Chondrocyte (in vitro differentiated cells): ENCODE measurements around the gene ADCY3. TPM values are rescaled to one million over a fixed set of nuclear protein-coding genes. Genes with fewer than 3 reads are reported as not detected.
A peak's percentile ranks its signal among the peaks of the same experiment; 100 is the strongest.

Experiments used
- DNase-seq: peaks from one replicate; pipeline ENCODE4 v3.0.0; 2021; ENCODE audit warnings: mixed read lengths, low spot score
- H3K27ac Mint-ChIP-seq: one replicate; pipeline ENCODE4 v1.8.0; 2021; ENCODE audit warnings: mild to moderate bottlenecking, moderate library complexity, mixed read lengths; ENCODE audit not compliant: unreplicated experiment
- H3K27me3 Mint-ChIP-seq: 2 replicates; pipeline ENCODE4 v1.8.0; 2021; ENCODE audit warnings: low read depth, mixed read lengths
- H3K36me3 Mint-ChIP-seq: 2 replicates; pipeline ENCODE4 v1.8.0; 2021; ENCODE audit warnings: low read depth, mixed read lengths
- H3K4me1 Mint-ChIP-seq: 2 replicates; pipeline ENCODE4 v1.8.0; 2021; ENCODE audit warnings: low read depth, mild to moderate bottlenecking, mixed read lengths
- H3K4me3 Mint-ChIP-seq: one replicate; pipeline ENCODE4 v1.8.0; 2021; ENCODE audit warnings: mild to moderate bottlenecking, moderate library complexity, mixed read lengths; ENCODE audit not compliant: unreplicated experiment
- H3K9me3 Mint-ChIP-seq: 2 replicates; pipeline ENCODE4 v1.8.0; 2021; ENCODE audit warnings: low read depth, mixed read lengths
- total RNA-seq: library from RNA; stranded (reverse); gene quantifications from 3 replicates; pipeline ENCODE4 v1.2.1, GENCODE V29; 2021
- TF ChIP-seq, protein P1 (sequence below): fragments of 200-600 bp; sonication (generic); IDR thresholded peaks from 2 replicates; pipeline ENCODE4 v1.5.0; 2021; ENCODE audit warnings: antibody characterized with exemption, mild to moderate bottlenecking, moderate library complexity

Gene ADCY3
- total RNA-seq, 1 donor from 2014 or later = 69.3 TPM

GRCh38 chr2:24903161-24904103 lies 16.6 kb downstream of the ADCY3 start:
- Mint-ChIP-seq H3K27ac (no peak overlapping the region), H3K9me3 (no peaks in the 10 kb centered on the region), H3K27me3 (no peaks in the 10 kb centered on the region), H3K36me3 (peaks cover 11% of the 10 kb centered on the region), H3K4me1 (peaks cover 8% of the 10 kb centered on the region), H3K4me3 (no peak overlapping the region)
- TF ChIP-seq, protein P1, sequence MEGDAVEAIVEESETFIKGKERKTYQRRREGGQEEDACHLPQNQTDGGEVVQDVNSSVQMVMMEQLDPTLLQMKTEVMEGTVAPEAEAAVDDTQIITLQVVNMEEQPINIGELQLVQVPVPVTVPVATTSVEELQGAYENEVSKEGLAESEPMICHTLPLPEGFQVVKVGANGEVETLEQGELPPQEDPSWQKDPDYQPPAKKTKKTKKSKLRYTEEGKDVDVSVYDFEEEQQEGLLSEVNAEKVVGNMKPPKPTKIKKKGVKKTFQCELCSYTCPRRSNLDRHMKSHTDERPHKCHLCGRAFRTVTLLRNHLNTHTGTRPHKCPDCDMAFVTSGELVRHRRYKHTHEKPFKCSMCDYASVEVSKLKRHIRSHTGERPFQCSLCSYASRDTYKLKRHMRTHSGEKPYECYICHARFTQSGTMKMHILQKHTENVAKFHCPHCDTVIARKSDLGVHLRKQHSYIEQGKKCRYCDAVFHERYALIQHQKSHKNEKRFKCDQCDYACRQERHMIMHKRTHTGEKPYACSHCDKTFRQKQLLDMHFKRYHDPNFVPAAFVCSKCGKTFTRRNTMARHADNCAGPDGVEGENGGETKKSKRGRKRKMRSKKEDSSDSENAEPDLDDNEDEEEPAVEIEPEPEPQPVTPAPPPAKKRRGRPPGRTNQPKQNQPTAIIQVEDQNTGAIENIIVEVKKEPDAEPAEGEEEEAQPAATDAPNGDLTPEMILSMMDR = no peak
- DNase-seq = peak; percentile 55

DNA sequence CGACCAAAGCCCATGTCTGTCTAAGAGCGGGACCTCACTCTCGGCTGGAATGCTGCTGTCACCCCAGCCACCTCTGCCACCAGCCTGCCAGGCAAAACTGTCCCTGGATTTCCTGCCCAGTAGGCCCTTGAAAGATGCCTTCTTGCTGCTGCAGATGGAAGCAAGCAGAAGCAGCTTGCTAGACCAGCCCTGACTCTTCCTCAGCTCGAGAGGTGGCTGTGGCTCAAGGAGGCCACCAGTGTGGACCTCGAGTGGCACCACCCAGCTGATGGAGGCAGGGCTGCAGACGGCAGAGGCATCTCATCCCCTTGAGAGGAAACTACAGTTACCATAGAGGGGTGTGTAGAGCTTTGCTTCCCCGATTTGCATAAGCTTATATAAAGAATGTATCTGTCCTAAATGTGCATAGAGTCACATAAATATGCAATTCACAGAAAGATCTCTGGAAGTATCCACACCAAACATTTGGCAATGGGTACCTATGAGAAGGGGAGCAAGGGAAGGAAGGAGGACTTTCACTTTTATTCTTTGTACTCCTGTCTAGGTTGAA lies 20.6 kb downstream of the ADCY3 start:
- peak; percentile 60 for DNase-seq
- peaks cover 22% of the 10 kb centered on the region for H3K9me3 Mint-ChIP-seq
- TF ChIP-seq, protein P1 = no peak
- H3K27ac Mint-ChIP-seq = no peak overlapping the region
- no peak overlapping the region for H3K4me3 Mint-ChIP-seq
- H3K36me3 Mint-ChIP-seq = peaks cover 37% of the 10 kb centered on the region
- peaks cover 9% of the 10 kb centered on the region for H3K4me1 Mint-ChIP-seq
- no peaks in the 10 kb centered on the region for H3K27me3 Mint-ChIP-seq

DNA sequence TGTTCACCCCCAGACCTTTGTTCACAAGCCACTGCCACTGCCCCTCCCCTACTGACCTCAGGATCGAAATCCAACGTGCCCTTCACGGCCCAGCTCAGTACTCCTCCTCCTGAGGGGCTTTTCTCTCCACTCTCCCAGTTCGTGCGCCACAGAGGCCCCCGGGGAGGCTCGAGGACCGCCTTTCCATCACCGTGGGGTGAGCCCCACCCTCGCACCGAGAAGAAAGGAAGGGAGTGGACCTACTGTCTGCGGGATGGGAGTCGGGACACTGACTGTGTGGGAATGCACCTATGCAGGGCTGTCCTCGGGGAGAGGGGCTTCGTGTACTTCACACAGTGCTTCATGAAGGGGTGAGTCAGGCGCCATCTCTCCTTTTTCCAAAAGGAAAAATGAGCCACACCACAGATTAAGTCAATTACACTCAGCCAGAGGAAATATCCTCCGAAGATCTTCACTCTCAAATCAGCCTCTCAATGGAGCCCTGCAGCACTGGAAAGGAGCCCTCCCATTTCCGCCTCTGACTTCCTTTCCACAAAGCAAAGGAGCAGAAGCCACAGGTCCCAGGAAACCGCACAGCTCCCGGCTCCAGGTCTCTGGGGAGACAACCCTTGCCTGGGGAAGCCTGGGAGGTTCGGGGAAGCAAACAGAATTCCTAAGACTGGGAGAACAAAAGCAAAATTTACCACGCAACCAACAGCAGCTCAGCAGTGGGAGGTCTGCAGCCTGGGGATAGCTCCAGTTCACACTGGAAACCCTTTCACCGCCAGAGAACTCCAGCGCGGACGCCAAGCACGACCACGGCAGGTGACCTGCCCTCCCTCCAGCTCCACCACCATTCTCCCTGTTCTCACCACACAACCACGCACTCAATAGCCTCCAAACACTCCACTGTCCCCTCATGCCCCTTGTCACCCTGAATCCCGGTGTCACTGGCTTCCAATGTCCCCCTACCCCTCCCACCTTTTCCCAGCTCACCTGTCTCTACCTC lies 21.6 kb downstream of the ADCY3 start:
- Mint-ChIP-seq H3K36me3 (peaks cover 38% of the 10 kb centered on the region), H3K9me3 (peaks cover 28% of the 10 kb centered on the region), H3K4me1 (peaks cover 9% of the 10 kb centered on the region), H3K27ac (no peak overlapping the region), H3K27me3 (no peaks in the 10 kb centered on the region), H3K4me3 (peak overlapping the region; percentile 12)
- peak; percentile 56 for DNase-seq
- TF ChIP-seq, protein P1 = no peak

DNA sequence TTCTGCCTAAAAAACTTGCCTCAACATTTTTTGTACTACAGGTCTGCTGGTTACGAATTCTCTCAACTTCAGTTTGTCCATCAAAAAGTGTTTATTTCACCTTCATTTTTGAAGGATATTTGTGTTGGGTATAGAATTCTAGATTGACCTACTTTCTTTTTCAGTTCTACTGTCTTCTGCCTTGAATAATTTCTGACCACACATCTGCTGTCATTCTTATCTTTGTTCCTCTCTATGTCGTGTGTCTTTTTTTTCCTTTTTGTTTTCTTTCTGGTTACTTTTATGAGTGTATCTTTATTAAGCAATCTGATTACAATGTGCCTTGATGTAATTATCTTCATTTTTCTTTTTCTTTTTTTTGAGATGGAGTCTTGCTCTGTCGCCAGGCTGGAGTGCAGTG lies 25.3 kb downstream of the ADCY3 start:
- H3K36me3 Mint-ChIP-seq = peaks cover 39% of the 10 kb centered on the region

More for the DNA sequence above, 25.3 kb downstream of the ADCY3 start:
- H3K27me3 Mint-ChIP-seq = no peaks in the 10 kb centered on the region
- H3K4me1 Mint-ChIP-seq = peaks cover 9% of the 10 kb centered on the region
- peaks cover 34% of the 10 kb centered on the region for H3K9me3 Mint-ChIP-seq
- no peak overlapping the region for H3K27ac Mint-ChIP-seq
- TF ChIP-seq, protein P1 = no peak
- no peak for DNase-seq
- no peak overlapping the region for H3K4me3 Mint-ChIP-seq
